ENCODE data around the gene LAMA1. TPM values are rescaled to one million over a fixed set of nuclear protein-coding genes. Genes with fewer than 3 reads are reported as not detected.

The LAMA1 gene
- total and polyA plus RNA-seq, 8 donors, result 0.31 to 1.7 (median 1.2) TPM; not detected in 5

DNA sequence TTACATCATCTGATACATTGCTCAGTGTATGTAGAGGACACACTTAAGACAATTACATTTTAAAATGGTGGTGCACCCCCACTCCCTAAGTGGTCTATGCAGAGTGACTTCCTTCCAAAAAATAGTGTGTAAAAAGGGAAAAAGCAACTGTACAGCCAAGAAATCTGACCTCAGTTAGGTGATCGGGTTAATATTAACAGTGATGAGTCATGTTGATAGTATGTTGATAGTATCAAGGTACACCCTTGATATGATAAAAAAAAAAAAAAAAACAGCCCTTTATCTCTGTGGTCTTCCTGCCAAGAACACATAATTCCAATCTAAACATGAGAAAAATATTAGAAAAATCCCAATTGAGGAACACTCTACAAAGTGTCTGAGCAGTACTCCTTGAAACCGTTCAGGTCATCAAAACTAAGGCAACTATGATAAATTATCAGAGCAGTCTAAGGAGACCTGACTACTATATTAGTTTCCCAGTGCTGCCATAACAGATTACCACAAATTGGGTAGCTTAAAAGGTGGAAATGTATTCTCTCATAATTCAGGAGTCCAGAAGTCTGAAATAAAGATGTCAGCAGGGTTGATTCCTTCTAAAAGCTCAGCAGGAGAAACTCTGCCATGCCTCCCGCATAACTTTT, 216.2 kb downstream of the LAMA1 start:
- 67 to 84% (median 72%) methylated on average over 3 of the region's 3 CpGs for WGBS, 5 donors
- intact Hi-C loops (cut with DNase I; ENCODE audit: low total_unique reads), result no loop called here
- Histone ChIP-seq H3K36me3 (no peaks in the 10 kb centered on the region), H3K27me3 (no peaks in the 10 kb centered on the region), H3K4me3 (no peak overlapping the region), H3K4me1 (no peaks in the 10 kb centered on the region), H3K27ac (no peak overlapping the region), H3K9me3 (peaks cover 0 to 18% (median 5%) of the 10 kb centered on the region in 4 donors)
- TF ChIP-seq, protein P1, sequence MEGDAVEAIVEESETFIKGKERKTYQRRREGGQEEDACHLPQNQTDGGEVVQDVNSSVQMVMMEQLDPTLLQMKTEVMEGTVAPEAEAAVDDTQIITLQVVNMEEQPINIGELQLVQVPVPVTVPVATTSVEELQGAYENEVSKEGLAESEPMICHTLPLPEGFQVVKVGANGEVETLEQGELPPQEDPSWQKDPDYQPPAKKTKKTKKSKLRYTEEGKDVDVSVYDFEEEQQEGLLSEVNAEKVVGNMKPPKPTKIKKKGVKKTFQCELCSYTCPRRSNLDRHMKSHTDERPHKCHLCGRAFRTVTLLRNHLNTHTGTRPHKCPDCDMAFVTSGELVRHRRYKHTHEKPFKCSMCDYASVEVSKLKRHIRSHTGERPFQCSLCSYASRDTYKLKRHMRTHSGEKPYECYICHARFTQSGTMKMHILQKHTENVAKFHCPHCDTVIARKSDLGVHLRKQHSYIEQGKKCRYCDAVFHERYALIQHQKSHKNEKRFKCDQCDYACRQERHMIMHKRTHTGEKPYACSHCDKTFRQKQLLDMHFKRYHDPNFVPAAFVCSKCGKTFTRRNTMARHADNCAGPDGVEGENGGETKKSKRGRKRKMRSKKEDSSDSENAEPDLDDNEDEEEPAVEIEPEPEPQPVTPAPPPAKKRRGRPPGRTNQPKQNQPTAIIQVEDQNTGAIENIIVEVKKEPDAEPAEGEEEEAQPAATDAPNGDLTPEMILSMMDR (IDR thresholded peaks at IDR 0.05), result no peak
- TF ChIP-seq EP300 (IDR thresholded peaks at IDR 0.05) (no peak), POLR2A (IDR thresholded peaks at IDR 0.05) (no peak), POLR2AphosphoS5 (IDR thresholded peaks at IDR 0.05) (no peak)
- no peak for DNase-seq

DNA sequence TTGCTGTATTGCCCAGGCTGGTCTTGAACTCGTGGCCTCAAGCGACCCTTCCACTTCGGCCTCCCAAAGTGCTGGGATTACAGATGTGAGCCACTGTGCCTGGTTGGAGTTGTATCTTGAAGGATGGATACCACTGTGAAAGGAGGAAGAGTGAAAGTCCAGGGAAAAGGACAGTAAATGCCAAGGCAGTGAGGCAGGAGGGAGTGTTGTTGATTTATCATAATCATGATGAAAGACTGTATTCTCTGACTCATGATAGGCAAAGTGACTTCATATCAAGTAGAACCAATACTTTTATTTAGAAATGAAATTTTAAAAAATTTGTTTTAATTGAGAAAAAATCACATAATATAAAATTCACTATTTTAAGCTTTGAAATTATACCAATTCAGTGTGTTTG, 225.8 kb downstream of the LAMA1 start:
- H3K9me3 ChIP-seq, result no peaks in the 10 kb centered on the region
- H3K27ac ChIP-seq, result no peak overlapping the region
- no peaks in the 10 kb centered on the region for H3K4me1 ChIP-seq
- no peak overlapping the region for H3K4me3 ChIP-seq
- H3K27me3 ChIP-seq, result no peaks in the 10 kb centered on the region
- intact Hi-C loops (cut with DNase I; ENCODE audit: low total_unique reads), result no loop called here
- no peak for DNase-seq
- TF ChIP-seq, protein P1 (IDR thresholded peaks at IDR 0.05), result no peak
- peaks cover 0 to 19% (median 6%) of the 10 kb centered on the region in 4 donors for H3K36me3 ChIP-seq
- WGBS, 5 donors, result 90 to 98% (median 91%) methylated on average over 3 of the region's 3 CpGs

Small RNAs within 50 kb of the gene (small RNA-seq; reads per million reads assigned to genes)
- gene RNU6-916P, result 0 reads per million in 4 donors

Other genes starting within 250 kb of the LAMA1 start
- gene LRRC30, start 113.3 kb upstream of the LAMA1 start, total RNA-seq, result not detected
- not detected for gene LRRC30, start 113.3 kb upstream of the LAMA1 start, polyA plus RNA-seq